AG04450 (cell line): ENCODE data around the gene RNF10. TPM values are rescaled to one million over a fixed set of nuclear protein-coding genes. Genes with fewer than 3 reads are reported as not detected.
A peak's percentile ranks its signal among the peaks of the same experiment; 100 is the strongest.

Experiments
- CTCF ChIA-PET: fragments of 300-600, 350-600 bp; formaldehyde crosslinking; extraction: SDS; loops from one replicate; lab custom pipeline; 2022; ENCODE audit warnings: antibody characterized with exemption, inconsistent platforms; lab: Charles Lee
- POLR2A ChIA-PET: fragments of 350-600 bp; formaldehyde crosslinking; extraction: SDS; loops from one replicate; lab custom pipeline; 2021; ENCODE audit warnings: antibody characterized with exemption, inconsistent platforms; lab: Yijun Ruan, JAX
- DNase-seq: peaks from one replicate; pipeline ENCODE4 v3.0.0-alpha.2; 2011; ENCODE audit warnings: low read depth, low spot score
- H3K27ac ChIP-seq: one replicate; pipeline ENCODE4 v1.5.1; 2012; ENCODE audit warnings: low read depth, low read length, control low read depth
- H3K27me3 ChIP-seq: one replicate; pipeline ENCODE4 v1.6.0; 2012; ENCODE audit warnings: low read length; ENCODE audit not compliant: control insufficient read depth, insufficient read depth
- H3K4me3 ChIP-seq: 2 replicates; pipeline ENCODE4 v1.5.1; 2011; ENCODE audit warnings: mild to moderate bottlenecking, low read depth, low read length, control low read depth
- H3K9me3 ChIP-seq: 2 replicates; pipeline ENCODE4 v1.5.1; 2012; ENCODE audit warnings: low read length; ENCODE audit not compliant: control insufficient read depth, insufficient read depth
- polyA plus RNA-seq: library from polyadenylated mRNA; depleted of rRNA; stranded (reverse); fragments of >200 nt; gene quantifications from 2 replicates; pipeline ENCODE4 v1.2.3, GENCODE V29; 2011
- TF ChIP-seq, protein P1 (sequence below): IDR thresholded peaks from 2 replicates; pipeline ENCODE4 v1.5.1; 2011; ENCODE audit warnings: low read depth, low read length, control low read depth, inconsistent platforms

Gene RNF10
- polyA plus RNA-seq, 1 experiment = 105 TPM

DNA sequence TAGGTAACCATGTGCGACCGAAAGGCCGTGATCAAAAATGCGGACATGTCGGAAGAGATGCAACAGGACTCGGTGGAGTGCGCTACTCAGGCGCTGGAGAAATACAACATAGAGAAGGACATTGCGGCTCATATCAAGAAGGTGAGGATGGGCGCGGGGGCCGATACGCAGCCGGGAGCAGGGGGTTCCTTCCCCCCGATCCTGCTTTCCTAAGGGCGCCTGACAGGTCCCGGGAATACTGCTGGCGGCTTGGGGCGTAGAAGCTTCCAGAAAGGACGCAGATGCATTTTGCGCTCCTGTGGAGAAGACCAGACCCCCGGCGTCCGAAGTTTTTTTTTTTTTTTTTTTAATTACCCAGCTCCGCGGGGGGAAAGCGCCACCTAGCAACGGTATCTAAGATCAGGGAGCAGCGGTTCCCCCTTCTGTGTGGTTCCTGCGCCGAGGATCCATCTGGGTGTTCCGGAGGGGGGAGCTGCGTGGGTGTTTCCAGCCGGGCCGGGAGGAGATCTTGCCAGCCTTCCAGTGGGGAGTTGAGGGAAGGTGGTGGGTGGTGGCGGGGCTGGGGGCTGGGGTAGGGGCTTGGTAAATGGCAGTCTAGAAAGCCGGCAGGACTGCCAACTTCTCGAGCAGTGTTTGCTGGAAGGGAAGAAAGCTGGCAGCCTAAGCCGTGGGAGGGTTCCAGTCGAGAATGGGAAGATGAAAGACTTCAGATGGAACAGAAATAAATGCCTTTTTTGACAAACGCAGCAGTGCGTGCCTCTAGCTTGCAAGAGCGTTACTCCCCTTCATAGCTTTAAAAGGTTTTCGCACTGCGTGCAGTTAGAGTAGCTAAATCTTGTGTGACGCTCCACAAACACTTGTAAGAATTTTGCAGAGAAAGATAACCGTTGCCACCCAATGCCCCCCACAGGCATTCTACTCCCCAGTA, 37.5 kb upstream of the RNF10 start:
- H3K27ac ChIP-seq = peak overlapping the region; percentile 39
- no peaks in the 10 kb centered on the region for H3K9me3 ChIP-seq
- no peaks in the 10 kb centered on the region for H3K27me3 ChIP-seq
- ChIA-PET POLR2A (interaction anchor here (0.6 to 1.9 kb wide), 17 partner anchors 11 to 1504 kb away, joined by 3 to 10 read pairs (median 4); partner anchors contain the start of genes COQ5 and POP5), CTCF (interaction anchor here (0.6 to 2.0 kb wide), 7 partner anchors 11 to 194 kb away, joined by 3 to 10 read pairs (median 4); partner anchors contain the start of genes SIRT4 and SRSF9)
- peak overlapping the region; percentile 87 for H3K4me3 ChIP-seq
- no peak for DNase-seq
- TF ChIP-seq, protein P1, sequence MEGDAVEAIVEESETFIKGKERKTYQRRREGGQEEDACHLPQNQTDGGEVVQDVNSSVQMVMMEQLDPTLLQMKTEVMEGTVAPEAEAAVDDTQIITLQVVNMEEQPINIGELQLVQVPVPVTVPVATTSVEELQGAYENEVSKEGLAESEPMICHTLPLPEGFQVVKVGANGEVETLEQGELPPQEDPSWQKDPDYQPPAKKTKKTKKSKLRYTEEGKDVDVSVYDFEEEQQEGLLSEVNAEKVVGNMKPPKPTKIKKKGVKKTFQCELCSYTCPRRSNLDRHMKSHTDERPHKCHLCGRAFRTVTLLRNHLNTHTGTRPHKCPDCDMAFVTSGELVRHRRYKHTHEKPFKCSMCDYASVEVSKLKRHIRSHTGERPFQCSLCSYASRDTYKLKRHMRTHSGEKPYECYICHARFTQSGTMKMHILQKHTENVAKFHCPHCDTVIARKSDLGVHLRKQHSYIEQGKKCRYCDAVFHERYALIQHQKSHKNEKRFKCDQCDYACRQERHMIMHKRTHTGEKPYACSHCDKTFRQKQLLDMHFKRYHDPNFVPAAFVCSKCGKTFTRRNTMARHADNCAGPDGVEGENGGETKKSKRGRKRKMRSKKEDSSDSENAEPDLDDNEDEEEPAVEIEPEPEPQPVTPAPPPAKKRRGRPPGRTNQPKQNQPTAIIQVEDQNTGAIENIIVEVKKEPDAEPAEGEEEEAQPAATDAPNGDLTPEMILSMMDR = no peak

DNA sequence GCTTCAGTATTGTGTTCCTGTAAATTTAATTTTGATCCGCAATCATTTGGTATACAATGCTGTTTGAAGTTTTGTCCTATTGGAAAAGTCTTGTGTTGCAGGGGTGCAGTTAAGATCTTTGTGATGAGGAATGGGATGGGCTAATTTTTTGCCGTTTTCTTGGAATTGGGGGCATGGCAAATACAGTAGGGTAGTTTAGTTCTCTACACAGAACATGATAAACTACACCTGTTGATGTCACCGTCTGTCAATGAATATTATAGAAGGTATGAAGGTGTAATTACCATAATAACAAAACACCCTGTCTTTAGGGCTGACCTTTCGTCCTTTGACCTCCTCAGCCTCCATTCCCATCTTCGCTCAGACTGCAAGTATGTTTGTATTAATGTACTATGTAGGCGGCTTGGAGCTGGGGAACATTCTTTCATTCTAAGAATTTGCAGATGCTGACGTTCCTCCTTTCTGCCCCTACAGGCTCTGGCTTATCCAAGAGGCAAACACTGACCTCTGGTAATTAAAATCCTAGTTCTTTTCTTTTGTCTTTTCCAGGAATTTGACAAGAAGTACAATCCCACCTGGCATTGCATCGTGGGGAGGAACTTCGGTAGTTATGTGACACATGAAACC, 36.5 kb upstream of the RNF10 start:
- H3K27me3 ChIP-seq = no peaks in the 10 kb centered on the region
- no peak for DNase-seq
- peak overlapping the region; percentile 87 for H3K4me3 ChIP-seq
- ChIA-PET POLR2A (interaction anchor here (0.9 to 1.9 kb wide), 2 partner anchors 29 to 31 kb away, joined by 6 to 10 read pairs; partner anchors contain the start of gene COQ5), CTCF (interaction anchor here (1.0 to 2.8 kb wide), 4 partner anchors 28 to 40 kb away, joined by 4 to 10 read pairs (median 7); partner anchors contain the start of gene SRSF9)
- H3K27ac ChIP-seq = no peak overlapping the region
- no peaks in the 10 kb centered on the region for H3K9me3 ChIP-seq
- TF ChIP-seq, protein P1 = no peak

DNA sequence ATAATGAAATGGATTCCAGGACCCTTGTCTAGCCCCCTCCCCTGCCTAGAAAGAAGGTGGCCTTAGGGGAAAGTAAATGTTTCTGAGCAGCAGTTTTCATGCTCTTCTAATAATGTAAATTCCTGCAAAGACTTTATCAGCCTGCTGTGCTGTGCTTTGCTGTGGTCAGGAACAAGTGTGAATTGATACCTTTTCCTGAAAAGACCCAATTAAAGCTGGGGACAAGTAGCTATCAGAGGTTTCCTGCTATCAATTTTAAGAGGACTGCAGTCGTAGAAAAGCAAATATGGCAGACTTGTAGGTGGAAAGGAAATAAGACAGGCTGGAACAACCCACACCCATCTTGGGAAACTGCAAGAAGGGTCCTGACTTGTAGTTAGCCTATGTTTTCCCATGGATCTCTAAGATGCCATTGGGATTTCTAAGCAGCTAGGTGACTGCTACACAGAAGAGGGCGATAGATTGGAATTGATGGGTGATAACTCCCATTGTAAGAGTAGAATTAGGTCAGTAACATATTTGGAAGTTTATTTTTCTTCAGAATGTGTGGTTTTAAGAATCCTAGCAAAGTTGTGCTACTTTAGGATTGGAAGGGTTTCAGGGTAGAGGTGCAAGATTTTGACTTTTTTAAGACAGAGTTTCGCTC, 35.2 kb upstream of the RNF10 start:
- Histone ChIP-seq H3K4me3 (no peak overlapping the region), H3K27ac (no peak overlapping the region), H3K27me3 (no peaks in the 10 kb centered on the region), H3K9me3 (no peaks in the 10 kb centered on the region)
- TF ChIP-seq, protein P1 = no peak
- CTCF ChIA-PET = interaction anchor here (0.6 to 3.0 kb wide), 3 partner anchors 29 to 35 kb away, joined by 3 to 9 read pairs (median 7); partner anchors contain the start of gene SRSF9
- POLR2A ChIA-PET = no interaction called here
- no peak for DNase-seq

DNA sequence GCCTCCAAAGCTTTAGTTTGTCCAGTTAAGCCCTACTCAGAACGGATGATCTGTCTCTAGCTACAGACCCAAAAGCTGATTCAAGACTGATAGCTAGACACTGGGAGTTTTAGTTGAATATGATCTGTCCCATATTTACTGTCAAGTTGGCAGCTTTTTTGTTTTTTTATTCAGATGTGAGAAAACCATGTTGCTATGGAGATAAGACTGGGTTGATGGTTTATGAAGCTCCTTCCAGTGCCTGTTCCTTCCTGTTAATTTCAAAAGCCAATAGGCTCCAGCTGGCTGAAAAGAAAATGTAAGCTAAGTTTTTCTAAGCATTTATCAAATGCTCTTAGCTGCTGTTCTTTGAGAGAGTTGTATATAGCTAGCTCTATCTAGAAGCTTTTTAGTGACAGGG, 33.6 kb upstream of the RNF10 start:
- POLR2A ChIA-PET = no interaction called here
- DNase-seq = no peak
- TF ChIP-seq, protein P1 = no peak

More for the DNA sequence above, 33.6 kb upstream of the RNF10 start:
- H3K9me3 ChIP-seq = no peaks in the 10 kb centered on the region
- H3K27me3 ChIP-seq = no peaks in the 10 kb centered on the region
- H3K27ac ChIP-seq = no peak overlapping the region
- CTCF ChIA-PET = interaction anchor here (0.7 to 3.0 kb wide), 4 partner anchors 30 to 166 kb away, joined by 3 to 9 read pairs (median 6); no protein-coding TSS in a partner anchor
- no peak overlapping the region for H3K4me3 ChIP-seq
